Fibroblast of lung (primary cell): ENCODE measurements around the gene PIP. TPM values are rescaled to one million over a fixed set of nuclear protein-coding genes. Genes with fewer than 3 reads are reported as not detected.

Experiments
- DNase-seq, 2 donors: peaks; one replicate each; pipeline versions ENCODE4 v3.0.0 to v3.0.0-alpha.2; 2010; ENCODE audit warnings: low read depth in 2 of 2
- H2AFZ ChIP-seq: 2 replicates; pipeline ENCODE4 v1.5.1; 2012; ENCODE audit warnings: low read length, control low read depth, inconsistent platforms
- H3K27ac ChIP-seq: 2 replicates; pipeline ENCODE4 v1.5.1; 2011; ENCODE audit warnings: low read length, control low read depth; ENCODE audit not compliant: insufficient read depth
- H3K27me3 ChIP-seq: 2 replicates; pipeline ENCODE4 v1.5.1; 2011; ENCODE audit warnings: mild to moderate bottlenecking, low read length; ENCODE audit not compliant: control insufficient read depth, insufficient read depth
- H3K36me3 ChIP-seq: 2 replicates; pipeline ENCODE4 v1.5.1; 2011; ENCODE audit warnings: low read length; ENCODE audit not compliant: control insufficient read depth, insufficient read depth
- H3K4me1 ChIP-seq: 2 replicates; pipeline ENCODE4 v1.5.1; 2011; ENCODE audit warnings: low read length; ENCODE audit not compliant: control insufficient read depth, insufficient read depth; ENCODE audit errors: extremely low read depth
- H3K4me2 ChIP-seq: 2 replicates; pipeline ENCODE4 v1.5.1; 2011; ENCODE audit warnings: low read length, control low read depth; ENCODE audit not compliant: insufficient read depth; ENCODE audit errors: extremely low read depth
- H3K4me3 ChIP-seq, 4 experiments: fragments of 200-600 bp in 1 of 4; sonication (generic) in 1 of 4; replicated peaks in 1 of 4; 2 replicates each; pipeline ENCODE4 v1.5.1; 2011 to 2016; ENCODE audit warnings: low read length in 4 of 4, low read depth in 3 of 4, mild to moderate bottlenecking in 3 of 4, control low read depth in 2 of 4, inconsistent platforms in 1 of 4, mixed read lengths in 1 of 4; ENCODE audit not compliant: insufficient read depth in 1 of 4; ENCODE audit errors: control extremely low read depth in 1 of 4
- H3K79me2 ChIP-seq: 2 replicates; pipeline ENCODE4 v1.5.1; 2012; ENCODE audit warnings: mild to moderate bottlenecking, low read length, inconsistent platforms; ENCODE audit not compliant: control insufficient read depth, insufficient read depth
- H3K9ac ChIP-seq: 2 replicates; pipeline ENCODE4 v1.5.1; 2011; ENCODE audit warnings: mild to moderate bottlenecking, low read length, control low read depth; ENCODE audit not compliant: insufficient read depth
- H3K9me3 ChIP-seq: 2 replicates; pipeline ENCODE4 v1.5.1; 2012; ENCODE audit warnings: low read depth, low read length; ENCODE audit not compliant: control insufficient read depth, insufficient read depth
- H4K20me1 ChIP-seq: 2 replicates; pipeline ENCODE4 v1.5.1; 2011; ENCODE audit warnings: low read length; ENCODE audit not compliant: control insufficient read depth, insufficient read depth; ENCODE audit errors: extremely low read depth
- EZH2 ChIP-seq: IDR thresholded peaks from 2 replicates; pipeline ENCODE4 v1.5.1; 2012; ENCODE audit warnings: low read length, control low read depth, mild to moderate bottlenecking; ENCODE audit errors: missing control alignments
- polyA plus RNA-seq, 2 donors: library from polyadenylated mRNA; depleted of rRNA in 1 of 2; stranded (reverse) in 1 of 2; unstranded in 1 of 2; fragments of >200 nt; gene quantifications; 2 replicates each; pipeline ENCODE4 v1.2.1, GENCODE V29; 2011 to 2012; ENCODE audit warnings: missing spikeins in 1 of 2
- total RNA-seq: library from RNA; depleted of rRNA; stranded (reverse); fragments of >200 nt; gene quantifications from 2 replicates; pipeline ENCODE4 v1.2.1, GENCODE V29; 2014
- TF ChIP-seq, protein P1 (sequence below), 2 donors: IDR thresholded peaks in 1 of 2; conservative IDR thresholded peaks in 1 of 2; 1 replicate in 1 of 2; 2 replicates in 1 of 2; pipeline ENCODE4 v1.5.1; 2011 to 2012; ENCODE audit warnings: low read length in 2 of 2, control low read depth in 1 of 2, inconsistent platforms in 1 of 2, low read depth in 1 of 2, mild to moderate bottlenecking in 1 of 2

Gene PIP
- total and polyA plus RNA-seq, 2 donors (not counting 1 experiment from before 2014, with no cell fraction given), result not detected

DNA sequence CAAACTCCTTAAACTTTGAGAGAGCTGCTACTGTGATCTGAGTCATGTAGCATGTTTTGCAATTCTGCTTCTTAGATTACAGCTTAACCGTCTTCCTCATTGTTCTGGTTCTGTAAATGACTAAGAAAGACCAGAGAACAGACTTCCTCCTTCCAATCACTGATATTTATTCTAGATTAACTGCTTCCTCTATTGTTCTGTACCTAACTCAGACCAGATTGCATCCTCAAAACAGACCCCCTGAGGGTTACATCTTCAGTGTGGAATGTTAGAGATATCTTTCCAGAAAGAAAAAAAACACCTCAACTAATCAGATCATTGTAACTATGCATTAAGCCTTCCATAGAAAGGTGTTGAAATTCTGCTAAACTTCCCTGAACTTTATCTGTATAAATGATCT is 5.7 kb upstream of the PIP start:
- H2AFZ ChIP-seq, result no peak overlapping the region
- no peaks in the 10 kb centered on the region for H3K36me3 ChIP-seq
- no peaks in the 10 kb centered on the region for H4K20me1 ChIP-seq
- no peak overlapping the region for H3K9ac ChIP-seq
- H3K27ac ChIP-seq, result no peak overlapping the region
- DNase-seq, result no peak
- TF ChIP-seq, protein P1, sequence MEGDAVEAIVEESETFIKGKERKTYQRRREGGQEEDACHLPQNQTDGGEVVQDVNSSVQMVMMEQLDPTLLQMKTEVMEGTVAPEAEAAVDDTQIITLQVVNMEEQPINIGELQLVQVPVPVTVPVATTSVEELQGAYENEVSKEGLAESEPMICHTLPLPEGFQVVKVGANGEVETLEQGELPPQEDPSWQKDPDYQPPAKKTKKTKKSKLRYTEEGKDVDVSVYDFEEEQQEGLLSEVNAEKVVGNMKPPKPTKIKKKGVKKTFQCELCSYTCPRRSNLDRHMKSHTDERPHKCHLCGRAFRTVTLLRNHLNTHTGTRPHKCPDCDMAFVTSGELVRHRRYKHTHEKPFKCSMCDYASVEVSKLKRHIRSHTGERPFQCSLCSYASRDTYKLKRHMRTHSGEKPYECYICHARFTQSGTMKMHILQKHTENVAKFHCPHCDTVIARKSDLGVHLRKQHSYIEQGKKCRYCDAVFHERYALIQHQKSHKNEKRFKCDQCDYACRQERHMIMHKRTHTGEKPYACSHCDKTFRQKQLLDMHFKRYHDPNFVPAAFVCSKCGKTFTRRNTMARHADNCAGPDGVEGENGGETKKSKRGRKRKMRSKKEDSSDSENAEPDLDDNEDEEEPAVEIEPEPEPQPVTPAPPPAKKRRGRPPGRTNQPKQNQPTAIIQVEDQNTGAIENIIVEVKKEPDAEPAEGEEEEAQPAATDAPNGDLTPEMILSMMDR (conservative IDR thresholded peaks at IDR 0.05 in 1 of 2, IDR thresholded peaks at IDR 0.05 in 1 of 2; ENCODE audit: low read depth in 1 of 2, low read length in 2 of 2), result no peak
- no peak for TF ChIP-seq EZH2
- no peaks in the 10 kb centered on the region for H3K4me1 ChIP-seq
- H3K9me3 ChIP-seq, result no peaks in the 10 kb centered on the region
- no peaks in the 10 kb centered on the region for H3K27me3 ChIP-seq
- no peak overlapping the region for H3K4me2 ChIP-seq
- no peak overlapping the region for H3K4me3 ChIP-seq
- H3K79me2 ChIP-seq, result no peaks in the 10 kb centered on the region

GRCh38 chr7:143129051-143129450 is 2.8 kb upstream of the PIP start:
- TF ChIP-seq, protein P1 (conservative IDR thresholded peaks at IDR 0.05 in 1 of 2, IDR thresholded peaks at IDR 0.05 in 1 of 2; ENCODE audit: low read depth in 1 of 2, low read length in 2 of 2), result no peak
- TF ChIP-seq EZH2, result no peak
- Histone ChIP-seq H3K27ac (no peak overlapping the region), H3K4me2 (no peak overlapping the region), H3K27me3 (no peaks in the 10 kb centered on the region), H3K4me1 (no peaks in the 10 kb centered on the region), H2AFZ (no peak overlapping the region), H4K20me1 (no peaks in the 10 kb centered on the region), H3K79me2 (no peaks in the 10 kb centered on the region), H3K4me3 (no peak overlapping the region), H3K9me3 (no peaks in the 10 kb centered on the region), H3K36me3 (no peaks in the 10 kb centered on the region), H3K9ac (no peak overlapping the region)
- no peak for DNase-seq

DNA sequence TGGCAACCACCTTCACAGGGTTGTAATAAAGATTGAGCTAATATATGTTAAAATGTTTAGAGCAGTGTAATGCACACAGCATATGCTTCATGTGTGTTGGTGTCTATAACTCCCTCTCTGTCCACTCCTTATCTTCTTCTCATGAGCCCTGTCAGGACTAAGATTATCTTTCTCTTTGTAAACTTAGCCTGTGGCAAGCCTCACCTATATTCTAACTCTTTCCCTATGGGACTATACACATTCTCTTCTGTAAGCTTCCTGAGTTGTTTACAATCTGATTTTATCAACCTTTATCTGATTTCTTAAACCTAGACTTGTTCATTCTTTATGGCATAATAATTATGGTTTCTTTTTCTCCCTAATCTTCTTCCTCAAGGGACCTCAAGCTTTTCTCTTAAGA is 2.4 kb upstream of the PIP start:
- H3K9me3 ChIP-seq, result no peaks in the 10 kb centered on the region
- no peak overlapping the region for H3K4me3 ChIP-seq
- H4K20me1 ChIP-seq, result no peaks in the 10 kb centered on the region
- no peaks in the 10 kb centered on the region for H3K27me3 ChIP-seq
- H3K4me1 ChIP-seq, result no peaks in the 10 kb centered on the region
- no peak overlapping the region for H3K9ac ChIP-seq
- no peaks in the 10 kb centered on the region for H3K36me3 ChIP-seq
- no peak for DNase-seq
- no peaks in the 10 kb centered on the region for H3K79me2 ChIP-seq
- H2AFZ ChIP-seq, result no peak overlapping the region
- no peak overlapping the region for H3K27ac ChIP-seq
- TF ChIP-seq, protein P1 (conservative IDR thresholded peaks at IDR 0.05 in 1 of 2, IDR thresholded peaks at IDR 0.05 in 1 of 2; ENCODE audit: low read depth in 1 of 2, low read length in 2 of 2), result no peak
- TF ChIP-seq EZH2, result no peak
- H3K4me2 ChIP-seq, result no peak overlapping the region
